NOMO-1 (cell line): ENCODE data around the gene NFYC.
"Not testable (repeated sequence)": the region's sequence is repeated elsewhere in the genome, so short reads cannot be mapped to it uniquely, and the experiment has no call there.

Experiments
- DNase-seq, 2 experiments: peaks; one replicate each; lab custom pipeline; 2025; ENCODE audit not compliant: unreplicated experiment in 2 of 2; lab: John Stamatoyannopoulos, UW

Gene NFYC

DNA sequence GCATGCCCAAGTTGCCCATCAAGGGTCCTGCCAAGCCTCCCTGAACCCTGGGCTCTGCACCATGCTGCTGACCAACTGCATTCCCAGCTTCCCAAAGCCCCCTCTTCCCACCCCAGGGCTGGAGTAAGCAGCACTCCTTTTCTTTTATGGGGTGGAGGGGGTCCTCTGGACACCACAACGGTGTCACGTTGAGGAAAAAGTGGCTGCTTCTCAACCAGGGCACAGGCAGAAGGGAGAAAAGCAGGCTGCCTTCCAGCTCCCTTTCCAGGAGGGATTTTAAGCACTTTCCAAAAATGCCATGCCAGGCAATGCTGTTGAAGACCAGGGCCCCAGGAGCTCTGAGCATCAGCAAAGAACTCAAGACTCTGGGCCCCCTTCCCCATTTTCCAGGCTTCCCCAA, 26.7 kb upstream of the NFYC start:
- DNase-seq = no peak

DNA sequence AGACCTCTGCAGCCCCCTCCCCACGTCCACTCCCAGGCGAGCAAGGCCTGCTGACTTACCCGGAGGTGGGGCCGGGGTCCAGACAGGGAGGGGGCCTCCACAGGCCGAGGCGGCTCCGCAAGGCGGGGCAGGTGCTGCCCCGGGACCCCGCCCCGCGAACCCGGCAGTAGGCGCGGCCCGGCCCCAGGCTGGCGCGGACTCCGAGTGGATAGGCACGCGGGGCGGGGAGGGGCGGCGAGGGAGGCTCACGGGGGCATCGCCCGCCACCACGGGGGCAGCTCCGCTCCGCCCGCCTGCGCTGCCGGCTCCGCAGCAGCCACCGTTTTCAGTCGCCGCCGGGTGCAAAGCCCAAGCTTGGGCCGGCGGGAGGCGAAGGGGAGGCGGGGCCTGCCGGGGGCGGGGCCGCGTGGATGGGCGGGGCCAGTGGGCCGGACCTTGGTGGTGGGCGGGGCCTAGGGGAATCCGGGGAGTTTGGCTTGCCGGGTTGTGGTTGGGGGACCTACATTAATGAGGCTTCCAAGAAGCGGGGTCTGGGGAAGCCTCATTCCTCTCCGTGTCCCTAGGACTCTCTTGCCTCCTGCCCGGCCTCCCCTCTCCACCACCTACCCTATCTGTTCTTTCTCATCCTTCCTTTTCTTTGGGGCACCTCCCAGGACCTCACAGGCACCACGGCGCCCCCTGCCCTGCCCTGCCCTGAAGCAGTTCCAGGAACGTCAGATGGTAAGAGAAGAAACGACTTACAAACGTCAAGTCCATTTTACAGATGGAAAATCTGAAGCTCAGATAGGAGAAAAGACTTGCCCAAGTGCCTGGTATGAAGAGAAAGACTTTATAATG, 26.0 kb upstream of the NFYC start, which contains the start of gene RIMS3:
Gene RIMS3 (minus strand): TSS at position 348 of the 837 bp plus-strand sequence. CDS start 23,757 bp downstream, outside the sequence.
- peak; percentile 47 to 60 for DNase-seq

DNA sequence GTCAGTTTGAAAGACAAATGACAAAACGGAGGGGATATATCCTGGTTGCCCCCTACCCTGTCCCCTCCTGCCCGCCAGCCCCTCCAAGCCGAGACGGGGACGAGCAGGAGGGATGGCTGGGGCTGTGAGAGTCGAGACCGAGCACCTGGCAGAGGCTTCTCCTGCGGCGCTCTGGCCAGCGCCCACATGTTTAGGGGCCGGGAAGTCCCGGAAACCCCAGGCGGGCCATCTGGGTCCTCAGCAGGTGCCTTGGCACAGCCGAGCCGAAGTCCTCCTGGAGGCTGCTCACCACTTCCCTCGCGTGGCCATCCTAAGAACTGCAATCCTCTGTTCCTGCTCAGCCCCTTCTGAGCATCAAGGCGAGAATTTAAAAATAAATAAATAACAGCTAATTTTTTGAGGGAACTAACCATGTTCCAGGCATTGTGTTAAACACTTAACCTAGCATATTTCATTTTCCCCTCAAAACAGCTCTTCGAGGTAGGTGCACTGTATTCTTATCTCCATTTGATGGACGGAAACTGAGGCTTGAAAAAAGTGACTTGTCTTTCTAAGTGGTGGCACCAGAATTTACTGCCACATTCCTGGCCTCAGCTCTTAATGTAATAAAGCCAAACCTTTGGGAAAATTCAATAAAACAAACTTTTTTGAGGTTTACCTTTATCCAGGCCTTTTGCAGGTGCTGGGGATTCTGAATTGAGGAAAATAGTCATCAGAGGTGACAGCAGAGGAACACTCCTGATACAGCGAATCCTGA, 22.6 kb upstream of the NFYC start:
- peak; percentile 62 to 65 for DNase-seq

DNA sequence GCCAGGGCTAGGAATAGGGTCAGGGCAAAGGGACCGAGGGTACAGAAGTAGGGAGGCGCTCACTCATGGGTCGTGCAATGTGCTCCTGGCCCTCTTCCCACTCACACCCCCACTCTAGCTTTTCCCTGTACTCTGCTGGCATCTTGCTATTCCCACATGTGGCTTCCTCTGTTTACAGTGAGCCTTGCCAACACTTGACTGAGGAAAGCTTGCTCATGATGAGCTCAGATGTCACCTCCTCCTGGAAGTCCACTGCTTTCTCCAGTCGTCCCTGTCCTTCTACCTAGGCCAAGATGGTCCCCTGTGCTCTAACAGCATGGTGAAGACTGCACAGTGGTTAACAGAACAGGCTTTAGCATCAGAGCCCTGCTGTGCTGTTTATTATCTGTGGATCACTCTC, 18.1 kb upstream of the NFYC start:
- no peak for DNase-seq

DNA sequence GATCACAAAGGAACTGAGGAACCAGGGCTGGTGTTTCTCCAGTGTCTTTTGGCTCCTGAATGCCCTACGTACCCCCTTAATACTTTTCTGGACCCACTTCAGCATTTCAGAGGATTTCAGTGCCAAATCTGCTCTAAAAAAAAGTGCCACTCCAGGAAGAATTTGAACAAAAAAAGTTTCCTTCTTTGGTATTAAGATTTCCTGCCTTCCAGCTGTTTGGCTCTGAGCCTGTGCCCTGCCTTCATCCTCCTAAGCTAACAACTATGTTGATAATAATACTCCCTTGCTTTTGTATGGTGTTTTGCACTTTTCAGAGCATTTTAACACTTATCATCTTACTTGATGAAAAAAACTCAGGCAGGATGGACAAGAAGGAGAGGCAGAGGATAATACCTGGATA, 15.0 kb upstream of the NFYC start:
- DNase-seq = no peak

DNA sequence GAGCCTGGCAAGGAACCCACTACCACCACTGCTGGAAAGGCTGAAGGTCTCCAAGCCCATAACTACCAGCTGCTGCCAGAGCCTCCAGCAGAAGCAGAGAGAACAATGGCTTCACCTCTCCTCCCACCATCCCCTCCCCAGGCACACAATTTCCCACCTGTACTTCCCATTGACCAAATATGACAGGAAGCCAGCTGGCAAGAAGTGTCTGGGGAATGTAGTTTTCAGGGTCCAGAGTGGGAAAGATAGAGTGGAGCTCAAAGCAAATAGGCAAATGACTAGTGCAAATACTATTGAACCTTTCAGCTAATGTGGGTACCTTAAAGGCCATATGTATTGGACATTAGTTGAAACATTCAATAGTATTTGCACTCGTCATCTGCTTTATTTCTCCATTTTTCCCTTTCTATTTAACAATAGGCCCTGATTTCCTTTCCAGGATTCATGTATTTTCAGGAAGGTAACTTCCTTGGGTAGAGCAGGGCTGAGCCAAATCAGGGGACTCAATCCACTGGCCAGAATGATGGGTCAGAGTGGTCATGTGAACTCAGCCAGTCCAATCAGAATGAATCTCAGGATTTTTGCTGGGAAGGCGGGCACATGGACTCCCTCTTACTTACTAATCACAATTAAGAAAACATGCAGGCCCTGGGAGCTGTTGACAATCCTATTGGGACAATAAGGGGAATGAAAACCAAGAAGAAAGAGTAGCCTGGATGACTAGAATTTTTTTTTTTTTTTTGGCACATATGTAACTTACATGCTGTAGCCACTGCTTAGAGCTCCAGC, 12.1 kb upstream of the NFYC start:
- no peak for DNase-seq

DNA sequence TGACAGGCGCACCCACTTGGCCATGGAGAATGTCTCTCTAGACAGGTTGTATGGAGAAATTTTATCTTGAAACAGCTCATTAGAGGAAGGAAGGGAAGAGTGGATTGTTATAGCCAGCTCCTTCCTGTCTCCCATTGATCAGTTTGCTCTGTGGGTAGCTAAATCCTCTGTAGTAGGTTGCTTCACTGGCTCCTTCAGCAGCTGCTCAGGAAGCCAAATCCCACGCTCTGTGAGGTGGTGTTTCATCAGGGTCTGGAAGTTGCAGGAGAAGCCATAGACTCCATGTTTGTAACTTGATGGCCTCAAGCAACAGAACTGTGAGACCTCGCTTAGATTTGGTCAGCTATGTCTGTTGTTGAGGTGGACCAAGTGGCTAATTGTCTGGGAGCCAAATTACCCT, 6.8 kb upstream of the NFYC start:
- DNase-seq = no peak

DNA sequence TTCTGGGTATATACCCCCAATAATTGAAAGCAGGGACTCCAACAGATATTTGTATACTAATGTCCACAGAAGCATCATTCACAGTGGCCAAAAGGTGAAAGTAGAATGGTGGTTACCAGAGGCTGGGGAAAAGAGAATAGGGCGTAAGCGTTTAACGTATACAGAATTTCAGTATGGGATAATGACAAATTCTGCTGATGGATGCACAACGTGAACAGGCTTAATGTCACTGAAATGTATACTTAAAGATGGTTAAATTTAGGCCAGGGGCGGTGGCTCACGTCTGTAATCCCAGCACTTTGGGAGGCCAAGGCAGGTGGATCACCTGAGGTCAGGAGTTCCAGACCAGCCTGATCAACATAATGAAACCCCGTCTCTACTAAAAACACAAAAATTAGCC, 4.4 kb upstream of the NFYC start:
- DNase-seq = no peak

DNA sequence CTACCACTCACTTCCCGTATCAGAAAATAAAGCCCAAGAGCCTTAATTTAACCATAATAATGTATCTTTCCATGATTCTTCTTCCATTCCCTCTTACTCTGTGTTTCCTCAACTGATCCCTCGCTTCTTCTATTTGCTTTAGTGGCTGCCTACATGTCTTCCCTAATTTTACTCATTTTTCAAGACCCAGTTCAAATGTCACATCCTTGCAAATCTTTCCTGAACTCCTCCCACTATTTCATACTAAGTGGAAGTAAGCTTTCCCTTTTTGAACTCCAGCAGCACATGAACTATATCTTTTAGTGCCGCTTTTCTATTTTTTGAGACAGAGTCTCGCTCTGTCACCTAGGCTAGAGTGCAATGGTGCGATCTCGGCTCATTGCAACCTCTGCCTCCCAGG, 3.8 kb upstream of the NFYC start:
- DNase-seq = no peak

DNA sequence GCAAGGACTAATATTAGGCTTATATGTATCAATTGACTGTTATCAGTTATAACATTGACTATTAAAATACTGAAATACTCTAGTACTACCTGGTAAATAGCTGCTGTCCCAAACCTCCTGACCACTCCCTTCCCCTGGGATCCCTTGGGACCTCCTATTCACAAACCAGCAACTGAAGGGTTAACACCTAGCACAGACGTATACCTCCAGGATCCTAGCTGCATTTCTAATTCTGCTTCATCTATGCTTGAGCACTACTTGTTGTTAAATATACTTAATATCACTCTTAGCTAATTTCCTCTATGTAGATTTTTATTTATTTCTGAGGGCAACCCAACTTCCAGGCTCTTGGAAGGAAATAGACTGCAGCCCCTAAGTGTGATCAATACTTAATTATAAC, 1.8 kb upstream of the NFYC start:
- no peak for DNase-seq

DNA sequence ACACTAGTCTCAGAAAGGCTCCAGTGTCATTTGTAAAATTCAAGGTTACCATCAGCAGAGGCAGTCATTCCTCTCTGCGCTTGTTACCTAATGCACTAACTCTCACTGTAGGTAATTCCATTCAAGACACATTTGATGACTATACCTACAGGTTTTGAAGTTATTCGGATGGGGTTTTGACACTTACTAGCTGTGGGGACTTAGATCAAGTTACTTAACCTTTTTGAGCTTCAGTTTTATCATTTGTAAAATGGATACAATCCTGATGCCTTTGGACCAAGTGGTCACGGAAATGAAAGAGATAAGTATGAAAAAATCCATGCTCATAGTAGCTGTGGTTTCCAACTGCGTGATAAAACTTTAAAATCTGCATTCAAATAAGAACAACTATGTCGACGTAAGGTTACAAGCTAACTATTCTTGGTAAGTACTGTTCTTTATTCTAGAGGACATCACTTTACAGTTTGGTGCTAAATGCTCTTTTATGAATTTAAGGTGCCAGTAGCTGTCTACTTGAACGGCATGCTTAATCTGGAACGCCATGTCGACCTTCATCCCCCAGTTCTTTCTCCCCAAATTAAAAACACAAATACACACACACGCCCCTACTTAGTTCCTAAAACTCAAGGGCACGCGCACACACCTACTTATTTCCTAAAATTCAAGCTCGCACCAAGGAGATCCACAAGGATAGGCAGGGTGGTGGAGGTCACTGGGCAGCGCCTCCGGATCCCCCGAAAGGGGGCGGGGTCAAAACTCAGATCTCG, 550 bp upstream of the NFYC start:
- no peak for DNase-seq

DNA sequence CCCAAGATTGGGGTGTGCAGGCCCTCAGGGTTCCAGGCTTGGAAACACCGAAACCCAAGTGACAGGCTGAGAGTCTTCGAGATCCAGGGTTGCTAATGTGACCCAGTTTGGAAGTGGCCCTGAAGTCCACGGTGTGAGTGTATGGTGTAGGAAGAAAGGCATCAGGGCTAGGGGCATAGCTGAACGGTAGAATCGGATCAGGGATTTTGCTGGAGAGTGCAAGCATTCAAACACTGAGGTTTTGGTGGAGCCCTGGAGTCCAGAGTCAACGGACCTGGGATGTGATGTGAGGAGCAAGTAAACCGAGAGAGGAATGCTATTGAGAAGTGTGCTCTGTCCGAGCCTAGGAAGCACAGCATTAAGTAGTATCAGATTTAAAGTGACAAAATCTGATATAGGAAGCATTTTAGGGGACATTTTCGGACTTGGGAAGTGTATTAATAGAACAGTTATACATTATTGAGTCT, 958 bp downstream of the NFYC start:
- peak in 1 of 2 experiments; percentile 37 for DNase-seq

DNA sequence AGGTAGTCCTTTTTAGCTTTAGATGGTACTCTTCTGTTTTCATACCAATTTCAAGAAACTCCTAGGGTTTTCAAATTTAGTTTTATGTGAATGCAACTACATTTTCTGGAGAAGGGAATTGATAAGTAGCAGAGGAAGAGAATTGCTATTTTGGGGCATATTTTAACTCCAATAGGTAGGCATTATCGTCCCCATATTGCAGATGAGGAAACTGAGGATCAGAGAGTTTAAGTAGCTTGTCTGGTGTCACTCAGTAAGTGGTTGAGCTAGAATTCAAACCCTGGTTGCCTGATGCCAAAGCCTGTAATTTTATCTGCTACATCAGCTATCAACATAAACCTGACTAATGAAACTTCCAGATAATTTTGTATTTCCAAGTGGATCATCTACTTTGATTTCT, 1.9 kb downstream of the NFYC start:
- no peak for DNase-seq

DNA sequence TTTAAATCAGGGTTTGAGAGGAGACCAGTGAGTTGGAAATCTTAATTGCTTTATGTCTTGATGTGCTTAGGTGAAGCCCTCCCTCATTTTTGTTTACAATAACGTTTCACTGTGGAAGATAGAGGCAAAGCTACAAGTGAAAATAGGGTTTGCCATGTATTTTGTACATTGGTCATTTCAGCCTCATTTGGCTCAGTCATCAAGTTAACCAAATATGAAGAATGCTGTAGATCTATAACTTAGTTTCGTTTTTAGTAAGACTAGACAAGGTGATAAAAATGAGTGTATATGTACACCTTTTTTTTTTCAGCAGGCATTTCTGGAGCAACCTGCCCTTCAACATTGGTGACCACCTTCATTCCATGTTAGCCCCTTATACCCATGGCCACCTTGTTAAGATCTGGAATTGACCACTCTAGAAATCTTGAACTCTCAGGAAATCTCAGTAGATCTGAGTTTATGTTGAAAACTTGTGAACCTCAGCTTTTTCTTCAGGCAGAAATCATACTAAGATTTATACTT, 2.9 kb downstream of the NFYC start:
- no peak for DNase-seq

DNA sequence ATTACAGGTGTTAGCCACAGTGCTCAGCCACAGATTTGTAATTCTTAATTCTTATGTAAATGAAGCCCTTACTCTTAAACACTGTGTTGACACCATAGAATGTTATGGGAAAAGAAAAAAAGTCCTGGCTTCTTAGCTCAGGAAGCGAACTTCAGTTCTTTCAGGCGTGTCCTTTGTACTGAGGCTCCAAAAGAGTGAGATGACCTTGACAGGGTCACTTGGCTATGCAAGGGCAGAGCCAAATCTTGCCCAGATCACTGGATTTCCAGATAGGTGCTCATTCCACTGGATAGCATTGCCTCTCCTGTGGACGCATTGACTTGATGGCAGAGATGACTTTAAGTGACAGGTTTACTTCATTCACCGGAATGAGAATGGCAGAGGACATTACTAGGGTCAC, 4.8 kb downstream of the NFYC start:
- DNase-seq = no peak

DNA sequence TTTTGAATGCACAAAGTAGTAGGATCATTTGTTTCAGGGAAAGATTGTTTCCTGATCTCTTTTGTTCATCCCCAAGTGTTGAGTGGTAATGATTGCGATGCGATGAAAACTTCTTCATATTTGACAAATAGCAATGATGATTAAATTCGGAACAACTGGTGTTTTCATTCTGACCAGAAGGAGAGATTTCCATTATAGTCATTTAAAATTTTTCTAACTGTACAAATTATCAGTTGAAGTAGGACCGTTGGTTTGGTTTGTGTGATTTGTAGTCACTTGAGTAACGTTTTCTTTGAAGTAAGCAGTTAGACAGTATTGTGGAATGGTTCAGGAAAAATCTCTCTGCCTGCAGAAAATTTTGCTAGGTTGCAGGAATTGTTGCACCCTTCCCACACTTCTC, 5.9 kb downstream of the NFYC start:
- DNase-seq = no peak

DNA sequence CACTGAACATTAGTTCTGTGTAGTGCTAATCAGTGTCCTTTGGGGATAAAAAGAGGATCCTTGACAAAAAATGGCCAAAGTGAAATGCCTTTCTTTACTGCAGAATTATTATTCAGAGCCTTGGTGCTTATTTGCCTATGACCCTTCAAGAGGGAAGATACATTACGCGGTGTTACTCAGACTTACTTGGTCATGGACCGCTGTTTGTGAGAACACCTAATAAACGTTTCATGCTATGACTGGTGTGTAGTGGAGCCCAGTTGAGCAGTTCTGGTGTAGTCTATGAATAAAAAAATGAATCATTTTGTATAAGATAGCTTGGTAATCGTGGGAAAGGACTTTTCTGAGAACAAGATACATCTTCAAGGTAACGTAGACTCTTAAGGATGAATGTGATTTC, 8.3 kb downstream of the NFYC start:
- DNase-seq = no peak

DNA sequence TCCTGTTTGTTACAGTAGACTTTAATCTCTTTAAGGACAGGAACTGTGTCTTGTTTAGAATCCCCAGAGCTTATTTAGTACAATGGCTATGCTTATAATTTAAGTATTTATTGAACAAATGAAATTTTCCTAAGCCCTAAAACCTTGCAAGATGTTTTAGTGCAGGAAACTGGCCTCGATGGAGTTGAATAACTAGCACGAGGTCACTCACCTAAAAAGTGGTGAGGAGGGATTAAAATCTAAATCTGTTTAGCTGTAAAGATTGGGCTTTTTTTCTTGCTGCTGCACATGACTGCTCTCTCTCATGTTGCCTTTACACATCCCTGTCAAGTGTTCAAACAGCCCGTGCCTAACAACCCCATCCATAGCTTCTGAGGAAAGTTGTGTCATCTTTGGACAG, 10.2 kb downstream of the NFYC start:
- no peak for DNase-seq

DNA sequence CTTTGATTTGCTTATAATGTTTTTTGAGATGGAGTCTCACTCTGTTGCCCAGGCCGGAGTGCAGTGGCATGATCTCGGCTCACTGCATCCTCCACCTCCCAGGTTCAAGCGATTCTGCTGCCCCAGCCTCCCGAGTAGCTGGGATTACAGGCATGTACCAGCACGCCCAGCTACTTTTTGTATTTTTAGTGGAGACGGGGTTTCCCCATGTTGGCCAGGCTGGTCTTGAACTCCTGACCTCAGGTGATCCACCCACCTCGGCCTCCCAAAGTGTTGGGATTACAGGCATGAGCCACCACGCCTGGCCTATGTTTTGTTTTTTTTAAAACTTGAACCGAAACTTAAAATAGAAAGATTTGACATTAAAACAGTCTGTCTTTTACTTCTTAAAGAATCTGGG, 11.3 kb downstream of the NFYC start:
- DNase-seq = not testable (repeated sequence)

DNA sequence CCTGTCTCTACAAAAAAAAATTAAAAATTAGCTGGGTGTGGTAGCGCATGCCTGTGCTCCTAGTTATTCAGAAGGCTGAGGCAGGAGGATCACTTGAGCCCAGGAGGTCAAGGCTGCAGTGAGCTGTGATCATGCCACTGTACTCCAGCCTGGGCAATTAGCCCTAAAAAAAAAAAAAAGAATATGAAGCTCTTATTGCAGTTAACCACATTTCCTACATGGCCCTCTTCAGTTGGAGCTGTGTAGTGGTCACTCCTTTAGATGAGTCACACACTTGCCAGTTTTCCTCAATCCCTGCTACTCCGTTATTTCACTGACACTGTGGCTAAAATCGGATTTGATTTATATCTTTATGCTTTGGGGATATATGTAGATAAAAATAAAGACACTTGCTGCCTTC, 11.8 kb downstream of the NFYC start:
- DNase-seq = peak in 1 of 2 experiments; percentile 11
